Neuron (in vitro differentiated cells): ENCODE measurements around the gene TARBP2.

Source experiments
- H2AFZ ChIP-seq: one replicate; pipeline ENCODE4 v1.6.1; 2013; ENCODE audit warnings: low read depth, mild to moderate bottlenecking, inconsistent platforms, low read length, moderate library complexity
- H3K27me3 ChIP-seq: one replicate; pipeline ENCODE4 v1.6.1; 2013; ENCODE audit warnings: low read length; ENCODE audit not compliant: insufficient read depth
- H3K36me3 ChIP-seq: one replicate; pipeline ENCODE4 v1.6.1; 2013; ENCODE audit warnings: low read length; ENCODE audit not compliant: insufficient read depth
- H3K4me1 ChIP-seq: one replicate; pipeline ENCODE4 v1.6.1; 2013; ENCODE audit warnings: low read length; ENCODE audit not compliant: insufficient read depth
- H3K4me3 ChIP-seq: 2 replicates; pipeline ENCODE4 v1.5.1; 2013; ENCODE audit warnings: mild to moderate bottlenecking, low read length, moderate library complexity
- H3K9me3 ChIP-seq: one replicate; pipeline ENCODE4 v1.6.1; 2013; ENCODE audit warnings: low read length

TARBP2 gene

DNA sequence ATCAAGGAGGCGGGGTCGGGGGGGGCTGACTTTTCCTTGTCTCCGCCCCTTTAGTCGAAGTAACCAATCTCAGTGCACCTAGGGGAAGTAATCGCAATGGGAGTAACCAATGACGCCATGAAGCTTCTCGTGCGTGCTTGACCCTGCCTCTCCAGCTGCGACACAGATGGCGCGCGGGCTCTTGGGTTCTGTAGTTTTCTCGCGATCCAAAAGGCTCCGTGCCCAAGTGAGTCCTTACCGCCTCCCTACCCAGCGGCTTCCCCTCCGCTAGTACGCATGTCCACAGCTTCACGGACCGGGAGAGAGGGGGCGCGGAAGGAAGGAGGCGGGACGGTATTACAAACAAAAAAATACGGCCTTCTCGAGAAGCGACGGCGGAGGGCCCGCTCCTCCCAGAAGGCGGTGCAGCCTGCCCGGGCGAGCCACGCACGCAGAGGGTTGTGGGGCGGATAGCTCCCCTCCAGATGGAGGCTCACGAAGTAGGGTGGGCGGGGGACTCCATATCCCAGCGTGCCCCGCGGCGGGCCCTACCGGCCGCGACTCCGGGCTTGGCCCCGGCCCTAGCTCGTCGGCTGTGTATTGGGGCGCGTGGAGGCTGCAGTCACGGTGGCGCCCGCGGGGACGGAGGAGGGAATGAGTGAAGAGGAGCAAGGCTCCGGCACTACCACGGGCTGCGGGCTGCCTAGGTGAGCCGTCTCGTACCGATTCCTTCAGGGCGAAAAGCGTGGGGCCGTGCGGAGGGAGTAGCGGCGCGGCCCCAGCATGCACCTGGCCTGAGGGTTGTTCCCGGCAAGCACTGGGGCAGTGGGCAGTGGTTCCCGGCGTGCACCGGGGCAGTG is at the start of gene TARBP2:
Gene TARBP2 (plus strand): TSS at position 508 of the 839 bp plus-strand sequence. CDS start 126 bp downstream, at position 634.
- Histone ChIP-seq H2AFZ (peak within 1 kb of the TSS; percentile 70), H3K4me1 (peaks cover 32% of the 10 kb centered on the region), H3K9me3 (no peaks in the 10 kb centered on the region), H3K27me3 (no peaks in the 10 kb centered on the region), H3K4me3 (peak within 1 kb of the TSS; percentile 80), H3K36me3 (peaks cover 23% of the 10 kb centered on the region)

- Histone ChIP-seq H2AFZ (no peak within 1 kb of the TSS), H3K4me3 (peak within 1 kb of the TSS; percentile 100), H3K4me1 (peaks cover 22% of the 10 kb centered on the region), H3K9me3 (no peaks in the 10 kb centered on the region), H3K27me3 (no peaks in the 10 kb centered on the region), H3K36me3 (peaks cover 38% of the 10 kb centered on the region)
Observed at GRCh38 chr12:53451661-53452158, 49.4 kb upstream of the TARBP2 start, which contains the start of gene PCBP2. PCBP2 (plus strand) TSS chr12:53452102; CDS start chr12:53454801, 2,699 bp downstream.

- no peaks in the 10 kb centered on the region for H3K9me3 ChIP-seq
- peaks cover 44% of the 10 kb centered on the region for H3K36me3 ChIP-seq
- no peaks in the 10 kb centered on the region for H3K27me3 ChIP-seq
- peak overlapping the region; percentile 100 for H3K4me3 ChIP-seq
- H2AFZ ChIP-seq: no peak overlapping the region
- H3K4me1 ChIP-seq: peaks cover 22% of the 10 kb centered on the region
Observed at GRCh38 chr12:53452159-53453077, 48.7 kb upstream of the TARBP2 start.

- Histone ChIP-seq H2AFZ (no peak overlapping the region), H3K27me3 (no peaks in the 10 kb centered on the region), H3K4me3 (peak overlapping the region; percentile 100), H3K9me3 (no peaks in the 10 kb centered on the region), H3K36me3 (peaks cover 59% of the 10 kb centered on the region), H3K4me1 (peaks cover 22% of the 10 kb centered on the region)
Observed at GRCh38 chr12:53453953-53454640, 47.0 kb upstream of the TARBP2 start.

GRCh38 chr12:53454707-53455106 is 46.4 kb upstream of the TARBP2 start:
- H3K9me3 ChIP-seq: no peaks in the 10 kb centered on the region
- no peak overlapping the region for H2AFZ ChIP-seq
- peaks cover 65% of the 10 kb centered on the region for H3K36me3 ChIP-seq
- no peak overlapping the region for H3K4me3 ChIP-seq
- H3K4me1 ChIP-seq: peaks cover 22% of the 10 kb centered on the region
- no peaks in the 10 kb centered on the region for H3K27me3 ChIP-seq

DNA sequence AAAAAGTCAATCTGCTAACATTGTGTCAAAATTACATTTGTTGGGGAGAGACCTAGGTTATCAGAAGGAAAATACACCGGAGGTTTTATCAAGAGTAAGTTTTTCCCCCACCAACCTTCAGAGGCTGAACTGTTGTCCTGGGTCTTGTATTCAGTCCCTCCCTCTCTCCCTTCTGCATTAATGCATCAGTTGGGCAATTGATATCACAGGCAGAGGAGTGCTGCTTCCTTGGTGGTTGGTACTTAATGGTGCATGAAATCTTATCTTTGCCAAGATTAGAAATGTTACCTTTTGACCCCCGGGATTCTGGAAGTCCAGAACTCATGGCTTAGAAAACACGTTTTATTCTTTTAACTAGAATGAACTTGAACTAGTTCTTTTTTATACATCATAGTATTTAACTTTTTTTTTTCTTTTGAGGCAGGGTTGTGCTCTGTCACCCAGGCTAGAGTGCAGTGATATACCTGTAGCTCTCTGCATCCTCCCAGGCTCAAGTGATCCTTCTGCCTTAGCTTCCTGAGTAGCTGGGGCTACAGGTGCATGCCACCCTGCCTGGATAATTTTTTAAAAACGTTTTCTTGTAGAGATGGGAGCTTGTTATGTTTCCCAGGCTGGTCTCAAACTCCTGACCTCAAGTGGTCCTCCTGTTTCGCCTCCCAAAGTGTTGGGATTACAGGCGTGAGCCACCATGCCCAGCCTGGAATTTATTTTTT is 44.3 kb upstream of the TARBP2 start:
- H3K27me3 ChIP-seq: no peaks in the 10 kb centered on the region

GRCh38 chr12:53459097-53459496 is 42.0 kb upstream of the TARBP2 start:
- no peak overlapping the region for H3K4me3 ChIP-seq
- peaks cover 99% of the 10 kb centered on the region for H3K36me3 ChIP-seq
- no peaks in the 10 kb centered on the region for H3K27me3 ChIP-seq
- no peak overlapping the region for H2AFZ ChIP-seq
- no peaks in the 10 kb centered on the region for H3K9me3 ChIP-seq
- peaks cover 8% of the 10 kb centered on the region for H3K4me1 ChIP-seq

More for the DNA sequence above, 44.3 kb upstream of the TARBP2 start:
- H3K9me3 ChIP-seq: no peaks in the 10 kb centered on the region
- peaks cover 86% of the 10 kb centered on the region for H3K36me3 ChIP-seq
- H3K4me3 ChIP-seq: no peak overlapping the region
- H2AFZ ChIP-seq: no peak overlapping the region
- peaks cover 22% of the 10 kb centered on the region for H3K4me1 ChIP-seq

DNA sequence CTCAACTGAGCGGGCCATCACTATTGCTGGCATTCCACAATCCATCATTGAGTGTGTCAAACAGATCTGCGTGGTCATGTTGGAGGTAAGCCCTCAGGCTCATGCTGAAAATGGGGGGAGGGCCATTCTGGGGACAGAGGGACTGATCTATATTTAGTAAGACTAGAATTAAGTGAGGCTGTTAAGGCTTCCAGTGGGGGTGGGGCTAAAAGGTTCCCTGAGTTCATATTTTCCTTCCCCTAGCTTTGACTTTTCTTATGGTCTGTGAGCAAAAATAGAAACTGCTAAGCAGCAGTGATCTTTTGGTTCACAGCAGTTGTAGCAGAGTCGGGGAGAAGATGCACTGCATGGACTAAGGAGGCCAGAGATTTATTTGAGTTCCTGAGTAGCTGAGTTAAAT is 40.0 kb upstream of the TARBP2 start:
- Histone ChIP-seq H3K9me3 (no peaks in the 10 kb centered on the region), H3K27me3 (no peaks in the 10 kb centered on the region), H3K4me1 (no peaks in the 10 kb centered on the region), H3K4me3 (no peak overlapping the region), H2AFZ (no peak overlapping the region), H3K36me3 (peaks cover 99% of the 10 kb centered on the region)

DNA sequence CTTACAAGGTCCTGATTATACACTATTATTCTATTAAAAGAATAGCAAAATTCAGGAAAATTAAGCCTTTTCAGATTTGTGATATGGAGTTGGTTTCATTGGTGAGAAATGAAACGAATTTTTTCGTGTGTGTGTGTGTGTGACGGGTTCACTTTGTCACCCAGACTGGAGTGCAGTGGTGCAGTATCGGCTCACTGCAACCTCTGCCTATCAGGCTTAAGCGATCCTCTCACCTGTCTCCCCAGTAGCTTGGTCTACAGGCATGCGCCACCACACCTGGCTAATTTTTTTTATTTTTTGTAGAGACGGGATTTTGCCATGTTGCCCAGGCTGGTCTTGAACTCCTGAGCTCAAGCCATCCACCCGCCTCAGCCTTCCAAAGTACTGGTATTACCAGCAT is 39.5 kb upstream of the TARBP2 start:
- H2AFZ ChIP-seq: no peak overlapping the region
- no peaks in the 10 kb centered on the region for H3K9me3 ChIP-seq

GRCh38 chr12:53462935-53463334 is 38.1 kb upstream of the TARBP2 start:
- Histone ChIP-seq H2AFZ (no peak overlapping the region), H3K9me3 (no peaks in the 10 kb centered on the region), H3K27me3 (no peaks in the 10 kb centered on the region), H3K4me1 (no peaks in the 10 kb centered on the region), H3K4me3 (no peak overlapping the region), H3K36me3 (peaks cover 99% of the 10 kb centered on the region)

More for the DNA sequence above, 39.5 kb upstream of the TARBP2 start:
- Histone ChIP-seq H3K27me3 (no peaks in the 10 kb centered on the region), H3K4me1 (no peaks in the 10 kb centered on the region), H3K4me3 (no peak overlapping the region), H3K36me3 (peaks cover 99% of the 10 kb centered on the region)

- Histone ChIP-seq H3K9me3 (no peaks in the 10 kb centered on the region), H3K36me3 (peaks cover 100% of the 10 kb centered on the region), H2AFZ (no peak overlapping the region), H3K27me3 (no peaks in the 10 kb centered on the region), H3K4me1 (no peaks in the 10 kb centered on the region), H3K4me3 (no peak overlapping the region)
Observed at GRCh38 chr12:53463802-53464560, 37.1 kb upstream of the TARBP2 start.
